Activated naive CD8-positive, alpha-beta T cell treated with anti-CD3 and anti-CD28 coated beads for 36 hours (primary cell): ENCODE measurements around the gene C1QTNF8. TPM values are rescaled to one million over a fixed set of nuclear protein-coding genes. Genes with fewer than 3 reads are reported as not detected.

Experiments
- DNase-seq: peaks from one replicate; pipeline ENCODE4 v3.0.0; 2021
- H3K27ac Mint-ChIP-seq: one replicate; pipeline ENCODE4 v1.8.0; 2022; ENCODE audit warnings: mild to moderate bottlenecking, moderate library complexity, mixed read lengths
- H3K27me3 Mint-ChIP-seq: one replicate; pipeline ENCODE4 v1.8.0; 2022; ENCODE audit warnings: mild to moderate bottlenecking, mixed read lengths
- H3K36me3 Mint-ChIP-seq: one replicate; pipeline ENCODE4 v1.8.0; 2021; ENCODE audit warnings: mild to moderate bottlenecking, mixed read lengths
- H3K4me1 Mint-ChIP-seq: one replicate; pipeline ENCODE4 v1.8.0; 2021; ENCODE audit warnings: mixed read lengths
- H3K4me3 Mint-ChIP-seq: one replicate; pipeline ENCODE4 v1.8.0; 2022; ENCODE audit warnings: mild to moderate bottlenecking, moderate library complexity, mixed read lengths
- H3K9me3 Mint-ChIP-seq: one replicate; pipeline ENCODE4 v1.8.0; 2022; ENCODE audit warnings: mixed read lengths
- total RNA-seq, 2 experiments: library from RNA; stranded (reverse); gene quantifications; one replicate each; pipeline ENCODE4 v1.2.3, GENCODE V29; 2021

C1QTNF8 gene
- total RNA-seq, 2 experiments from 2014 or later: not detected

GRCh38 chr16:1082266-1082951 lies 13.6 kb downstream of the C1QTNF8 start:
- Mint-ChIP-seq H3K27ac (no peak overlapping the region), H3K36me3 (no peaks in the 10 kb centered on the region), H3K4me1 (no peaks in the 10 kb centered on the region), H3K9me3 (peaks cover 12% of the 10 kb centered on the region), H3K27me3 (peaks cover 31% of the 10 kb centered on the region), H3K4me3 (no peak overlapping the region)
- DNase-seq: no peak

GRCh38 chr16:1081734-1082265 lies 14.2 kb downstream of the C1QTNF8 start:
- Mint-ChIP-seq H3K36me3 (no peaks in the 10 kb centered on the region), H3K4me1 (no peaks in the 10 kb centered on the region), H3K4me3 (no peak overlapping the region), H3K27me3 (peaks cover 34% of the 10 kb centered on the region), H3K9me3 (peaks cover 12% of the 10 kb centered on the region), H3K27ac (no peak overlapping the region)
- no peak for DNase-seq

- no peaks in the 10 kb centered on the region for H3K36me3 Mint-ChIP-seq
- no peak overlapping the region for H3K27ac Mint-ChIP-seq
- DNase-seq: no peak
- H3K9me3 Mint-ChIP-seq: peaks cover 12% of the 10 kb centered on the region
- no peaks in the 10 kb centered on the region for H3K4me1 Mint-ChIP-seq
- peaks cover 41% of the 10 kb centered on the region for H3K27me3 Mint-ChIP-seq
- H3K4me3 Mint-ChIP-seq: no peak overlapping the region
Observed at GRCh38 chr16:1080801-1081733, 15.0 kb downstream of the C1QTNF8 start.

GRCh38 chr16:1079786-1080525 lies 16.1 kb downstream of the C1QTNF8 start:
- peaks cover 2% of the 10 kb centered on the region for H3K9me3 Mint-ChIP-seq
- no peak overlapping the region for H3K27ac Mint-ChIP-seq
- no peak overlapping the region for H3K4me3 Mint-ChIP-seq
- no peak for DNase-seq
- peaks cover 41% of the 10 kb centered on the region for H3K27me3 Mint-ChIP-seq
- H3K4me1 Mint-ChIP-seq: no peaks in the 10 kb centered on the region
- no peaks in the 10 kb centered on the region for H3K36me3 Mint-ChIP-seq

GRCh38 chr16:1079341-1079740 lies 16.7 kb downstream of the C1QTNF8 start:
- no peaks in the 10 kb centered on the region for H3K4me1 Mint-ChIP-seq
- H3K9me3 Mint-ChIP-seq: no peaks in the 10 kb centered on the region
- H3K27ac Mint-ChIP-seq: no peak overlapping the region
- H3K27me3 Mint-ChIP-seq: peaks cover 41% of the 10 kb centered on the region
- no peaks in the 10 kb centered on the region for H3K36me3 Mint-ChIP-seq
- no peak overlapping the region for H3K4me3 Mint-ChIP-seq
- DNase-seq: no peak

GRCh38 chr16:1078579-1079021 lies 17.4 kb downstream of the C1QTNF8 start:
- no peaks in the 10 kb centered on the region for H3K36me3 Mint-ChIP-seq
- H3K9me3 Mint-ChIP-seq: no peaks in the 10 kb centered on the region

GRCh38 chr16:1077877-1078578 lies 18.0 kb downstream of the C1QTNF8 start:
- H3K9me3 Mint-ChIP-seq: no peaks in the 10 kb centered on the region
- H3K4me3 Mint-ChIP-seq: no peak overlapping the region
- no peaks in the 10 kb centered on the region for H3K4me1 Mint-ChIP-seq
- DNase-seq: no peak
- H3K27me3 Mint-ChIP-seq: peaks cover 36% of the 10 kb centered on the region
- no peaks in the 10 kb centered on the region for H3K36me3 Mint-ChIP-seq
- no peak overlapping the region for H3K27ac Mint-ChIP-seq

More at GRCh38 chr16:1078579-1079021, 17.4 kb downstream of the C1QTNF8 start:
- no peak for DNase-seq
- H3K27ac Mint-ChIP-seq: no peak overlapping the region
- no peaks in the 10 kb centered on the region for H3K4me1 Mint-ChIP-seq
- H3K27me3 Mint-ChIP-seq: peaks cover 36% of the 10 kb centered on the region
- no peak overlapping the region for H3K4me3 Mint-ChIP-seq

GRCh38 chr16:1076801-1077576 lies 19.1 kb downstream of the C1QTNF8 start:
- no peak for DNase-seq
- H3K9me3 Mint-ChIP-seq: no peaks in the 10 kb centered on the region
- no peaks in the 10 kb centered on the region for H3K36me3 Mint-ChIP-seq
- no peaks in the 10 kb centered on the region for H3K4me1 Mint-ChIP-seq
- H3K4me3 Mint-ChIP-seq: no peak overlapping the region
- no peak overlapping the region for H3K27ac Mint-ChIP-seq
- H3K27me3 Mint-ChIP-seq: peaks cover 33% of the 10 kb centered on the region

GRCh38 chr16:1075546-1075945 lies 20.5 kb downstream of the C1QTNF8 start:
- DNase-seq: no peak
- Mint-ChIP-seq H3K9me3 (no peaks in the 10 kb centered on the region), H3K36me3 (no peaks in the 10 kb centered on the region), H3K27me3 (peaks cover 33% of the 10 kb centered on the region), H3K27ac (no peak overlapping the region), H3K4me1 (no peaks in the 10 kb centered on the region), H3K4me3 (no peak overlapping the region)

GRCh38 chr16:1074379-1074649 lies 21.7 kb downstream of the C1QTNF8 start:
- Mint-ChIP-seq H3K27ac (no peak overlapping the region), H3K27me3 (peaks cover 41% of the 10 kb centered on the region), H3K4me1 (no peaks in the 10 kb centered on the region), H3K4me3 (no peak overlapping the region), H3K36me3 (no peaks in the 10 kb centered on the region), H3K9me3 (no peaks in the 10 kb centered on the region)
- no peak for DNase-seq

- Mint-ChIP-seq H3K4me3 (no peak overlapping the region), H3K36me3 (no peaks in the 10 kb centered on the region), H3K9me3 (no peaks in the 10 kb centered on the region), H3K27me3 (peaks cover 45% of the 10 kb centered on the region), H3K4me1 (no peaks in the 10 kb centered on the region), H3K27ac (no peak overlapping the region)
- no peak for DNase-seq
Observed at GRCh38 chr16:1073566-1074378, 22.3 kb downstream of the C1QTNF8 start.

GRCh38 chr16:1073262-1073558 lies 22.8 kb downstream of the C1QTNF8 start:
- Mint-ChIP-seq H3K36me3 (no peaks in the 10 kb centered on the region), H3K27ac (no peak overlapping the region), H3K4me1 (no peaks in the 10 kb centered on the region), H3K9me3 (no peaks in the 10 kb centered on the region), H3K4me3 (no peak overlapping the region), H3K27me3 (peaks cover 46% of the 10 kb centered on the region)
- DNase-seq: no peak

- no peak within 1 kb of the TSS for H3K27ac Mint-ChIP-seq
- H3K36me3 Mint-ChIP-seq: peaks cover 1% of the 10 kb centered on the region
- H3K27me3 Mint-ChIP-seq: peaks cover 49% of the 10 kb centered on the region
- peaks cover 2% of the 10 kb centered on the region for H3K9me3 Mint-ChIP-seq
- H3K4me3 Mint-ChIP-seq: no peak within 1 kb of the TSS
- H3K4me1 Mint-ChIP-seq: peaks cover under 1% of the 10 kb centered on the region
- DNase-seq: no peak
Observed at GRCh38 chr16:1072526-1073261, 23.4 kb downstream of the C1QTNF8 start, which contains the start of gene SSTR5. Gene SSTR5, plus strand, starts transcription at chr16:1072747. Its CDS starts 6,122 bp downstream, at chr16:1078869.
